Osteoblast (primary cell): Measurements from ENCODE around the gene TXNL4B. TPM values are rescaled to one million over a fixed set of nuclear protein-coding genes. Genes with fewer than 3 reads are reported as not detected.

Experiments
- DNase-seq: peaks from one replicate; pipeline ENCODE4 v3.0.0; 2011; ENCODE audit warnings: low spot score, mixed read lengths; ENCODE audit not compliant: insufficient read length; ENCODE audit errors: missing footprints
- H2AFZ ChIP-seq: 2 replicates; pipeline ENCODE4 v1.6.0; 2011; ENCODE audit warnings: mild to moderate bottlenecking, low read length
- H3K27ac ChIP-seq: 2 replicates; pipeline ENCODE4 v1.5.1; 2011; ENCODE audit warnings: mild to moderate bottlenecking, low read depth, low read length, moderate library complexity
- H3K27me3 ChIP-seq: 2 replicates; pipeline ENCODE4 v1.6.0; 2012; ENCODE audit warnings: mild to moderate bottlenecking, control low read depth, inconsistent platforms, low read length, moderate library complexity; ENCODE audit not compliant: insufficient read depth
- H3K36me3 ChIP-seq: 2 replicates; pipeline ENCODE4 v1.5.1; 2011; ENCODE audit warnings: mild to moderate bottlenecking, low read length, control low read depth, moderate library complexity; ENCODE audit not compliant: insufficient read depth
- H3K4me1 ChIP-seq: 2 replicates; pipeline ENCODE4 v1.5.1; 2011; ENCODE audit warnings: mild to moderate bottlenecking, low read length, control low read depth, moderate library complexity; ENCODE audit not compliant: insufficient read depth
- H3K4me2 ChIP-seq: 2 replicates; pipeline ENCODE4 v1.6.0; 2011; ENCODE audit warnings: mild to moderate bottlenecking, low read length; ENCODE audit not compliant: insufficient read depth
- H3K4me3 ChIP-seq: fragments of 200-600 bp; sonication (generic); 3 replicates; pipeline ENCODE4 v1.5.1; 2012; ENCODE audit warnings: mild to moderate bottlenecking, low read length, inconsistent platforms; ENCODE audit not compliant: insufficient read depth
- H3K79me2 ChIP-seq: 2 replicates; pipeline ENCODE4 v1.6.0; 2012; ENCODE audit warnings: mild to moderate bottlenecking, low read length, control low read depth, inconsistent platforms; ENCODE audit not compliant: insufficient read depth
- H3K9me3 ChIP-seq: 2 replicates; pipeline ENCODE4 v1.5.1; 2011; ENCODE audit warnings: low read depth, low read length, control low read depth
- H4K20me1 ChIP-seq: 2 replicates; pipeline ENCODE4 v1.6.0; 2012; ENCODE audit warnings: mild to moderate bottlenecking, low read length, control low read depth; ENCODE audit not compliant: insufficient read depth
- CTCF ChIP-seq: IDR thresholded peaks from 2 replicates; pipeline ENCODE4 v1.5.1; 2011; ENCODE audit warnings: mild to moderate bottlenecking, low read depth, low read length, moderate library complexity; ENCODE audit errors: extremely low read depth
- total RNA-seq: library from RNA; depleted of rRNA; stranded (reverse); fragments of >200 nt; gene quantifications from 2 replicates; pipeline ENCODE4 v1.2.3, GENCODE V29; 2012

TXNL4B gene
- total RNA-seq, 1 donor, result 12.3 TPM

GRCh38 chr16:72109966-72110530 lies 16.6 kb upstream of the TXNL4B start:
- no peak for TF ChIP-seq CTCF
- Histone ChIP-seq H3K27me3 (no peaks in the 10 kb centered on the region), H4K20me1 (no peaks in the 10 kb centered on the region), H3K9me3 (no peaks in the 10 kb centered on the region), H3K4me3 (no peak overlapping the region), H3K4me2 (no peak overlapping the region), H3K4me1 (no peaks in the 10 kb centered on the region), H3K27ac (no peak overlapping the region), H2AFZ (no peak overlapping the region), H3K36me3 (peaks cover 71% of the 10 kb centered on the region), H3K79me2 (no peaks in the 10 kb centered on the region)
- peak; percentile 27 for DNase-seq

DNA sequence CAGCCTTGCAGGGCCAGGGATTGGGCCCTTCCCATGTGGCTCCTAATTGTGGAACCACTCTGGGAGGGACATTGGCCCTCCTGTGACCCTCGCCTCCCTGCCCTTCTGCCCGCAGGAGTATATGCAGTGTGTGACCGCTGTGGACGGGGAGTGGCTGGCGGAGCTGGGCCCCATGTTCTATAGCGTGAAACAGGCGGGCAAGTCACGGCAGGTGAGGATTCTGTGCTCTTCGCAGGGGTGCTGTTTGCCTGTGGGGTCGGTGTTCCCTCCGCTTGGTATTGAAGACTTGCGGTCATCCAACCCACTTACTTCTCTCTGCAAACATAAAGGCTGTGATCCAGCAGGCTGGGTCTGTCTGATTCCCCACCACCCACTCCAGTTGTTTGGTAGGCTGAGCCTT lies 15.9 kb upstream of the TXNL4B start:
- Histone ChIP-seq H3K36me3 (peaks cover 79% of the 10 kb centered on the region), H4K20me1 (no peaks in the 10 kb centered on the region), H3K4me1 (no peaks in the 10 kb centered on the region), H3K27ac (no peak overlapping the region), H3K27me3 (no peaks in the 10 kb centered on the region), H3K4me2 (no peak overlapping the region), H2AFZ (no peak overlapping the region), H3K4me3 (no peak overlapping the region), H3K9me3 (no peaks in the 10 kb centered on the region), H3K79me2 (no peaks in the 10 kb centered on the region)
- TF ChIP-seq CTCF, result no peak
- peak; percentile 54 for DNase-seq

DNA sequence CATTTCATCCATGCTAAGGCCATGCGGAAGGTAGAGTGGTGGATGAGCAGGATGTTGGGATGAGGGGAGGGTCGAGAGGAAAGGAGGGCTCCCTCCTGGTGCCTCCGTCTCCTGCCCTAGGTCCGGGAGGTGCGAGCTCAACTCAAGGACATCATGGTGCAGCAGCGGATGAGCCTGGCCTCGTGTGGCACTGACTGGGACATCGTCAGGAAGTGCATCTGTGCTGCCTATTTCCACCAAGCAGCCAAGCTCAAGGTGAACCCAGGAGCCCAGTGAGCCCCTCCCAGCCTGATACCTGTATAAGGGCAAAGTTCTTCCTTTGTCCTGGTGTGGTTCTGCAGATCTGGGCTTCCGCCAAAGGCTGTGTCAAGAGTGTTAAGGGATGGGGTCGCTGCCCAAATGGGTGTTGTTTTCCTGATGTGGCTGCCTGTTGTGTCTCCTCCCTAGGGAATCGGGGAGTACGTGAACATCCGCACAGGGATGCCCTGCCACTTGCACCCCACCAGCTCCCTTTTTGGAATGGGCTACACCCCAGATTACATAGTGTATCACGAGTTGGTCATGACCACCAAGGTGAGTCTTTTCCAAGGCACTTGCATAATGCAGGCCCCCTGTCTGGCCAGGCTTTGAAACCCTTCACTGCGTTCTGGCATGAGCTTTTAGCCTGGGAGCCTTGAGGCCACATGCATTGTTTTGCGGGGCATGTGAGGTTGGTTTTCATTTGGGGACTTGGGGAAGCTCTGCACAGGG lies 15.1 kb upstream of the TXNL4B start:
- Histone ChIP-seq H4K20me1 (no peaks in the 10 kb centered on the region), H3K4me1 (no peaks in the 10 kb centered on the region), H3K36me3 (peaks cover 86% of the 10 kb centered on the region), H3K79me2 (no peaks in the 10 kb centered on the region), H3K4me2 (no peak overlapping the region), H3K27me3 (no peaks in the 10 kb centered on the region), H3K27ac (no peak overlapping the region), H2AFZ (no peak overlapping the region), H3K9me3 (no peaks in the 10 kb centered on the region), H3K4me3 (no peak overlapping the region)
- peak; percentile 64 for DNase-seq
- TF ChIP-seq CTCF, result no peak

DNA sequence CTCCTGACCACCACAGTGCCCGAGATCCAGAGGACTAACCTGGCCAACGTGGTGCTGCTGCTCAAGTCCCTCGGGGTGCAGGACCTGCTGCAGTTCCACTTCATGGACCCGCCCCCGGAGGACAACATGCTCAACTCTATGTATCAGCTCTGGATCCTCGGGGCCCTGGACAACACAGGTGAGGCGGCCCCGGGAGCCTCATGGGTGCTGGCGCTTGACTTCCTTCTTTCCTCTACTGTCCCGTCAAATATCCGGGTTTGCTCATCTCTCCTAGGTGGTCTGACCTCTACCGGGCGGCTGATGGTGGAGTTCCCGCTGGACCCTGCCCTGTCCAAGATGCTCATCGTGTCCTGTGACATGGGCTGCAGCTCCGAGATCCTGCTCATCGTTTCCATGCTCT lies 14.0 kb upstream of the TXNL4B start:
- no peaks in the 10 kb centered on the region for H3K79me2 ChIP-seq
- H2AFZ ChIP-seq, result no peak overlapping the region
- no peaks in the 10 kb centered on the region for H3K9me3 ChIP-seq
- H3K27me3 ChIP-seq, result no peaks in the 10 kb centered on the region
- H3K4me3 ChIP-seq, result no peak overlapping the region
- DNase-seq, result peak; percentile 37
- no peaks in the 10 kb centered on the region for H3K4me1 ChIP-seq
- no peak overlapping the region for H3K27ac ChIP-seq
- H4K20me1 ChIP-seq, result no peaks in the 10 kb centered on the region
- H3K4me2 ChIP-seq, result no peak overlapping the region
- H3K36me3 ChIP-seq, result peaks cover 91% of the 10 kb centered on the region
- TF ChIP-seq CTCF, result no peak
